ENCODE results near the gene GPNMB.
"Not testable (repeated sequence)": the region's sequence is repeated elsewhere in the genome, so short reads cannot be mapped to it uniquely, and the experiment has no call there.

GPNMB gene

DNA sequence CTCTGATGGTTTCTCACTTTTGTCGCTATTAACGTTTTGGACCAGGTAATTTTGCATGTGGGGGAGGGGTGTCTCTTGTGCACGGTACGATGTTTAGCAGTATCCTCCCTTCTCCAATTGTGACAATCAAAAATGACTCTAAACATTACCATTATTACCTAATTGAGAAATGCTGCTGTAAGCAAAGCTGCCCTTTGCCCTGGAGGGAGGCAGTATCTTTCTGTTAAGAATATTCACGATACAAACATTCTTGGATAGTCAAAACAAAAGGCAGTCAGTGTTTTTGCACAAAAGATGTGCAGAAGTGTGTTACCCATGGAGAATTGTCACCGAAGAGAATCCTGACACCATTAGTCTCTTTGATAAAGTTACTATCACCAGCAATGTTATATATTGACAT, 62.2 kb downstream of the GPNMB start:
- no peak for DNase-seq

DNA sequence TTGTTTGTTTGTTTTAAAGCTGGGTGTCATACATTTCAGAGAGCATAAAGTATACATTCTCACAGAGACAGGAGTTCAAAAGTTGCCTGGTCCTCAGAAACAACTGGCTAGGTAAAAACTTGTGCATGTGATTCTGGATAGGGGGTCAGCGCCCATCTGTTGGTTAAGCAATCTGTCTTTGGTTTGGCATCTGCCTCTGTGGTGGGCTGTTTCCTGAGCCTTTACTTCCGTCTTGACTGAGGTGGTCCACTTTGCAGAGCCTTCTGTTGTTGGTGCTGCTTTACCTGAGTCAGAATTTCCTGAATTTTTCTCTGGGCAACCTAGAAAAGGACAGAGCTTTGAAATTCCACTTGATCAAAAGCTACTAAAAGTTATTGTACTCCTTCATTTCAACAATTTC, 65.6 kb downstream of the GPNMB start:
- DNase-seq, result not testable (repeated sequence)

DNA sequence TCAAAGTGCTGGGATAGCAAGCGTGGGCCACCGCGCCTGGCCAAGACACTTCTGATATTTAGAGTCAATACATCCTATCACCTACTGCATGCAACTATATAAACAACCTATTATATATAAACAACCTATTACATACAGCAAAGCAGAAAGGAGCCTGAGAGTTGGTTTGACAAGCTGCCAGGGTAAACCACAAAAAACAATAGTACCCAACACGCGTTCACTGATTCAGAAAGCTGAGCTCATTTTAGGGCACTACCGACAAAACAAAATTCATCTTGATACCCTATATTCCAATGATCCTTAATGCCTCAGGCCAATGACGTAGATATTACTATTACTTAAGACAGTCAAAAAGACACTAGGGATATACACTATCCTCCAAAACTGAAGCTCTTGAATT, 68.8 kb downstream of the GPNMB start:
- DNase-seq, result no peak

Data from NCI-H226 (cell line).